Right ventricle myocardium inferior (tissue), 1 donor: ENCODE data around the gene PXDC1. TPM values are rescaled to one million over a fixed set of nuclear protein-coding genes. Genes with fewer than 3 reads are reported as not detected.
"Not testable (repeated sequence)": the region's sequence is repeated elsewhere in the genome, so short reads cannot be mapped to it uniquely, and the experiment has no call there.

Experiments used
- ATAC-seq: fragments of 200-7000 bp; cut with Tn5 transposase; one replicate; pipeline ENCODE4 v1.9.1; 2020; ENCODE audit warnings: mild to moderate bottlenecking, moderate library complexity
- DNase-seq: peaks from one replicate; pipeline ENCODE4 v3.0.0; 2021; ENCODE audit errors: missing footprints
- intact Hi-C: fragments of 100-400 bp; cut with DNase I; formaldehyde crosslinking; loops from one replicate; pipeline ENCODE4 v1.11.0; 2022
- total RNA-seq: library from RNA; stranded (reverse); fragmentation: NEBNext Ultra II Directional; extraction: Animal tissue kit (Norgen Biotek cat#: 25700); gene quantifications from one replicate; pipeline ENCODE4 v1.2.1, GENCODE V29; 2021
- donor health status: DM: no; HTN: yes; CAD: no; lungs with severe emphysema.

Gene PXDC1
- total RNA-seq, 1 donor from 2014 or later = 29.7 TPM

GRCh38 chr6:3784885-3785744 is 33.6 kb upstream of the PXDC1 start:
- DNase-seq (no peak), ATAC-seq (no peak)
- intact Hi-C loops = no loop called here

- no peak for ATAC-seq
- intact Hi-C loops = no loop called here
- DNase-seq = no peak
These were observed 32.9 kb upstream of the PXDC1 start for GRCh38 chr6:3784423-3784822.

- intact Hi-C loops = no loop called here
- DNase-seq (no peak), ATAC-seq (no peak)
These were observed 31.6 kb upstream of the PXDC1 start for GRCh38 chr6:3782876-3783832.

- intact Hi-C loops = no loop called here
- DNase-seq (no peak), ATAC-seq (no peak)
These were observed 30.0 kb upstream of the PXDC1 start for GRCh38 chr6:3781504-3781903.

GRCh38 chr6:3779574-3779849 is 28.0 kb upstream of the PXDC1 start:
- no peak for ATAC-seq

GRCh38 chr6:3778701-3779573 is 27.4 kb upstream of the PXDC1 start:
- intact Hi-C loops = no loop called here
- DNase-seq (no peak), ATAC-seq (no peak)

More at GRCh38 chr6:3779574-3779849, 28.0 kb upstream of the PXDC1 start:
- no peak for DNase-seq
- intact Hi-C loops = no loop called here

GRCh38 chr6:3777730-3778461 is 26.4 kb upstream of the PXDC1 start:
- no peak for ATAC-seq

GRCh38 chr6:3776881-3777507 is 25.5 kb upstream of the PXDC1 start:
- intact Hi-C loops = no loop called here
- DNase-seq = no peak
- ATAC-seq = no peak

More at GRCh38 chr6:3777730-3778461, 26.4 kb upstream of the PXDC1 start:
- intact Hi-C loops = no loop called here
- DNase-seq = no peak

- intact Hi-C loops = no loop called here
- no peak for ATAC-seq
- no peak for DNase-seq
These were observed 24.3 kb upstream of the PXDC1 start for GRCh38 chr6:3775847-3776246.

GRCh38 chr6:3775386-3775785 is 23.9 kb upstream of the PXDC1 start:
- ATAC-seq (no peak), DNase-seq (no peak)
- intact Hi-C loops = no loop called here

GRCh38 chr6:3773678-3774298 is 22.3 kb upstream of the PXDC1 start:
- no peak for ATAC-seq

DNA sequence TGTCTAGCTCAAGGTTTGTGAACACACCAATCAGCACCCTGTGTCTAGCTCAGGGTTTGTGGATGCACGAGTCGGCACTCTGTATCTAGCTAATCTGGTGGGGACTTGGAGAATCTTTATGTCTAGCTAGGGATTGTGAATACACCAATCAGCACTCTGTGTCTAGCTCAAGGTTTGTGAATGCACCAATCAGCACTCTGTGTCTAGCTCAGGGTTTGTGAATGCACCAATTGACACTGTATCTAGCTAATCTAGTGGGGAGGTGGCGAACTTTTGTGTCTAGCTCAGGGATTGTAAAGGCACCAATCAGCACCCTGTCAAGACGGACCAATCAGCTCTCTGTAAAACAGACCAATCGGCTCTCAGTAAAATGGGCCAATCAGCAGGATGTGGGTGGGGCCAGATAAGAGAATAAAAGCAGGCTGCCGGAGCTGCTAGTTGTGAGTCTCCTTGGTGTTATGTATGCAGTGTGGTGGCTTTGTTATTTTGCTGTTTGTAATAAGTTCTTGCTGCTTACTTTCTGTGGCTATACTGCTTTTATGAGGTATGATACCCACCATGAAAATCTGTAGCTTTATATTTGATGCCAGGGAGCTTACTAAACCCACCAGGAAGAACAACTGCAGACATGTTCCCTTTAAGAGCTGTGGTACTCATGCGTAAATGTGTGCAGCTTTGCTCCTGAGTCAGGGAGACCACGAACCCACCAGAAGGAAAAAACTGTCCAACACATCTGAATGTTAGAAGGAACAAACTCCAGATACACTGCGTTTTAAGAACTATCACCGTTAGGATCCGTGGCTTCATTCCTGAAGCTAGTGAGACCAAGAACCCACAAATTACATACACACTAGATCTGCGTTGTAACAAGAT is 20.9 kb upstream of the PXDC1 start:
- DNase-seq, intact Hi-C loops, ATAC-seq: not testable (repeated sequence)

More at GRCh38 chr6:3773678-3774298, 22.3 kb upstream of the PXDC1 start:
- intact Hi-C loops = no loop called here
- DNase-seq = no peak

GRCh38 chr6:3771407-3772011 is 20.0 kb upstream of the PXDC1 start:
- DNase-seq = no peak
- intact Hi-C loops = no loop called here
- no peak for ATAC-seq

DNA sequence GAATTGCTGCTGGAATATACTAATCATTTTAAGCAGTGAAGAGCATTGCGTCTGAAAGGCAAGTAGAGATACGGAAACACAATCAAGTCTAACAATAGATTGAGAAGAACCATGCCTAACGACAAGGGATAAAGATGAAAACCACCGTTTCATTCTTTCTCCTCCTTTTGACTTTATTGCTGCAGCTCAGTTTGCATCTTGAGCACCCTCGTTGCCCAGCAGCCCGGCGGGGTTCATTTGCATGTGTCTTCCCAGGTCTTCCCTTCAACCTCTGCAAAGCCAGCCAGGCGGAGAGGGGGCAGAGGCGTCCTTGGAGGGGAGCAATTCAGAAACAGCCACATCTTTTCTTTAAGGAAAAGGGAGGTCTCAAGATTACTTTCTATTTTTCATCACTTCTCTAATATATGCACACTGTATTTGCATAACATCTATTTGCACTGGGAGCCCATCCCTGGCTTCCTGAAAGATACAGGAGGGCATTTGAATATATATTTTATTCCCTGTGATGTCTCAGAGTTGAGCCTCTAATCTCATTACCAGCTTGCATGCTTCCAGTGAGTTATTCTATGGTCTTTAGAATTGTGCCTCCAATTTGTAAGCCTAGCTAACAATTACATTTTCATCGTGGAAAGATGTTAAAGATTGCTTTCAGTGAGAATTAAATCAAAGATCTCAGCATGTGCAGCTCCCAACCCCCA is 18.7 kb upstream of the PXDC1 start:
- ATAC-seq (no peak), DNase-seq (no peak)
- intact Hi-C loops = no loop called here

- intact Hi-C loops = no loop called here
- no peak for ATAC-seq
- no peak for DNase-seq
These were observed 18.1 kb upstream of the PXDC1 start for GRCh38 chr6:3769610-3770009.

GRCh38 chr6:3768502-3768901 is 17.0 kb upstream of the PXDC1 start:
- ATAC-seq (no peak), DNase-seq (no peak)
- intact Hi-C loops = no loop called here
